HG03521 (cell line): ENCODE results near the gene IL11.
A peak's percentile ranks its signal among the peaks of the same experiment; 100 is the strongest.

ENCODE experiments used
- ATAC-seq: cut with Tn5 transposase; IDR thresholded peaks from one replicate; pipeline ENCODE4 v1.9.1; 2021; ENCODE audit warnings: mild to moderate bottlenecking, moderate library complexity; ENCODE audit not compliant: unreplicated experiment

Gene IL11

DNA sequence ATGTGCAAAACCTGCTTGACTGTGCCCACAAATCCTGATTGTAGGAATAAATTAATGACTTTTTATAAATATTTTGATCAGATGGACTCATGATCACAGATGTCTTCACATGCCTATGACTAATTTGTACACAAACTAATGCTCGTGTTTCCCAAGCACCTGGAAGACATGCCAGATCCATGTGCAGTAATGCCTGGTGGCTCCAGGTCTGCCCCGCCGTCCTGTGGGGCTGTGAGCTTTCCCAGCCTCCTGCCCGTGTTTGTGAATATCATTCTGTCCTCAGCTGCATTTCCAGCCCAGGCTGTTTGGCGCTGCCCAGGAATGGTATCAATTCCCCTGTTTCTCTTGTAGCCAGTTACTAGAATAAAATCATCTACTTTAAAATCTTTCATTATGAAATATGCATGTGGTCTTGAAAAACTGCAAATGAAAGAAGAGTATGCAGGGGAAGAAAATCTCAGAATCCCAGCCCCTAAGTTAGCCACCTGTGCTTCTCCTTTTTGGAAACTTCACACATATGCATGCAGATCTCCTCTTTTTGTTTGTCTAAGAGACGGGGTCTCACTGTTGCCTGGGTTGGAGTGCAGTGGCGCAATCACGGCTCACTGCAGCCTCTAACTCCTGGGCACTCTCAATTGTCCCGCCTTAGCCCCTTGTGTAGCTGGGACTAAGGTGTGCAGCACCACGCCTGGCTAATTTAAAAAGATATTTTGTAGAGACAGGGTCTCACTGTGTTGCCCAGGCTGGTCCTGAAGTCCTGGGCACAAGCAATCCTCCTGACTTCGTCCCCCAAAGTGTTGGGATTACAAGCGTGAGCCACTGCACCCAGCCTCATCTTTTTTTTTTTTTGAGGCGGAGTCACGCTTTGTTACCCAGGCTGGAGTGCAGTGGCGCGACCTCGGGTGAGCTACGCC is 21.7 kb upstream of the IL11 start:
- ATAC-seq, result no peak

DNA sequence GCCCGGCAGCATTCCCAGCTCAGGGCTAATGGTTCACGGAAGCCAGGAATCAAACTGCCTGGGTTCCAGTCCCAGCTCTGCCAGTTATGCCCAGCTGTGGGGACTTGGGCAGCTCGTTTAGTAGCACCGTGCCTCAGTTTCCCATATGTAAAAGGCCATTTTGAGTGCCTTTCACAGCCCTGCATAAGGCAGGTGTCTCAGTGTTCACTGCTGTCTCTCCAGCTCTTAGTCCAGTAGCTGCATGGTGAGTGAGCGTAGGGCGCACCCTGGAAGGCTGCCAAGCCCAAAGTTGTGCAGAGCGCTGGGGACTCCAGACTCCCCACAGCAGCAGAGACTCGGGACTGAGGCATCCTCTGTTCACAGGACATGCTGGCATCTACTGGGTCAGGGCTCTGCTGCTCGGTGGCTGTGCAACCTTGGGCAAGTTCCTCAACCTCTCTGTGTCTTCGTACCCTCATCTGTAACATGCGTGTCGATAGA is 21.0 kb upstream of the IL11 start:
- ATAC-seq, result no peak

DNA sequence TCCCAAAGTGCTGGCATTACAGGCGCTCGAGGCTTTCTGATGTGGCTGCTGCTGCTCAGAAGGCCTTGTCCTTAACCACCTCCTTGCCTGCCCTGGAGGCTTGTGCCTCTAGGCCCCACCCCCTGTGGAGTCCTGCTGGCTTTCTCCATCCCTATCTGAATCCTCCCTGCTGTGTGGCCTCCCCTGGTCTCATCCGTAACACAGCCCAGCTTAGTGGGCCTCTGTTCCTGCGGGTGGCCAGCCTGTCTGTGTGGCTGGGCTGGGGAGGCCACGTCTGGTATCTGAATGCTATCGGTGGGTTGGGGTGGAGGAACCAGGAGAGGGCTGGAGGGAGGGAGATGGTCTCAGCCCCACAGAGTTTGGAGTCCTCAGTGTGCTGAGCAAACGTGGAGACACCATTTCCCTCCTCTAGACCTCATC is 20.2 kb upstream of the IL11 start:
- no peak for ATAC-seq

DNA sequence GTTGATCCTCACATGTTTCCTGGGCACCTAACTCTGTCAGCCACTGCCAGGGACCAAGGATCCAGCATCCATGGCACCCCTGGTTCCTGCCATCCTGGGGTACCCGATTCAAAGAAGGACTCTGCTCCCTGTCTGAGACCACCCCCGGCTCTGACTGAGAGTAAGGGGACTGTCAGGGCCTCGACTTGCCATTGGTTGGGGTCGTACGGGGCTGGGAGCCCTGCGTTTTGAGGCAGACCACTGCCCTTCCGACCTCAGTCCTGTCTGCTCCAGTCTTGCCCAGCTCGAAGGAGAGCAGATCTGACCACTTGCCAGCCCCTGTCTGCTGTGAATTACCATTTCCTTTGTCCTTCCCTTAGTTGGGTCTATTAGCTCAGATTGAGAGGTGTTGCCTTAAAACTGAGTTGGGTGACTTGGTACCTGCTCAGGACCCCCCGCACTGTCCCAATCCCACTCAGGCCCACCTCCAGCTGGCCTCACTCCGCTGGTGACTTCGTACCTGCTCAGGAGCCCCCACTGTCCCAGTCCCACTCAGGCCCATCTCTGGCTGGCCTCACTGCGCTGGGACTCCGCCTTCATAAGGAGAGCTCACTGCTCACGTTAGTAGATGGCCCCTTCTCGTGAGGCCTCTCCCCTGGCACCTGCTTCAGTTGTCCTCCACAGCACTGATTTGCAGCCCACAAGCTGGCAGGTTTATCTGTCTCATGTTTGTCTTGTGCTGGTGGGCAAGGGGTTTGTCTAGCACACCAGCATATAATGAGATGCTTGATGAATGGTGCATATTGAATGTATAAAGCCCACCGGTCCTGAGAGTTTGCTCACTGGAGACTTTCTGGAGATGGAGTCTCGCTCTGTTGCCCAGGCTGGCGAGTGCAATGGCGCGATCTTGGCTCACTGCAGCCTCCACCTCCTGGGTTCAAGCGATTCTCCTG is 19.4 kb upstream of the IL11 start:
- ATAC-seq, result no peak

DNA sequence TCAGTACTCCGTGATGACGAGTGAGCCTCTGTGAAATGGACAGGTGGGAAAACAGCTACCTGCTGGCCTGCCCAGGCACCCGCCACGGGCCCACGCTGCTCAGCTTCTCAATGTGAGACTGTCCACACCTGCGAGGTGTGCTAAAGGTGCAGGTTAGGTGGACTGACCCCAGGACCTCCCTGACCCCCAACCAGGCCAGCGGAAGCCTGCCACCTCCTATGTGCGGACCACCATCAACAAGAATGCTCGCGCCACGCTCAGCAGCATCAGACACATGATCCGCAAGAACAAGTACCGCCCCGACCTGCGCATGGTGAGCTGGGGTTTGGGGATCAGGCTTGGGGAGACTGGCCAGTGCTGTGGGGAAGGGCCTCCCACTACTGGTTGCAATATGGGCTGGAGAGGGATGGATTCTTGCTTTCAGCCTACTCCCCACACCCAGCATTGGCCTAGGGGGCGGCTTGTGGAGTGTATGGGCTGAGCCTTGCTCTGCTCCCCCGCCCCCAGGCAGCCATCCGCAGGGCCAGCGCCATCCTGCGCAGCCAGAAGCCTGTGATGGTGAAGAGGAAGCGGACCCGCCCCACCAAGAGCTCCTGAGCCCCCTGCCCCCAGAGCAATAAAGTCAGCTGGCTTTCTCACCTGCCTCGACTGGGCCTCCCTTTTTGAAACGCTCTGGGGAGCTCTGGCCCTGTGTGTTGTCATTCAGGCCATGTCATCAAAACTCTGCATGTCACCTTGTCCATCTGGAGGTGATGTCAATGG is 17.7 kb upstream of the IL11 start:
- no peak for ATAC-seq

DNA sequence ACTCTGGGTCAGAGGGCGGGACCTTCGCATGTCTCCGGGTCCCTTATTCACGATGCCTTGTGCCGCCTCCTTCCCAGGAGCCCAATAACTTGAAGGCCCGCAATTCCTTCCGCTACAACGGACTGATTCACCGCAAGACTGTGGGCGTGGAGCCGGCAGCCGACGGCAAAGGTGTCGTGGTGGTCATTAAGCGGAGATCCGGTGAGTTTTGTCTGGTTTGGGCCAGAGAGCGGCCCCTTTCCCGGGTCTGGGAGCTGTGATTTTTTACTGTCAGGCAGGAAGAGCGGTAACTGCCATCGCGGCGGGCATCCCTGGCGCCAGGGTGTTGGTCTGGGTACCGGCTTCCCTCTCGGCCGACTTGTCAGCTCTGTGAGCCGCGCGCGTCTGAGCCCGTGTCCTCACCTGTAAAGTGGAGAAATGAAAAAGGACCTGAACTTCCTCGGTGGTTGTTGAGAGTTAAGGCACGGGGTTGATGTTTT is 16.3 kb upstream of the IL11 start:
- no peak for ATAC-seq

DNA sequence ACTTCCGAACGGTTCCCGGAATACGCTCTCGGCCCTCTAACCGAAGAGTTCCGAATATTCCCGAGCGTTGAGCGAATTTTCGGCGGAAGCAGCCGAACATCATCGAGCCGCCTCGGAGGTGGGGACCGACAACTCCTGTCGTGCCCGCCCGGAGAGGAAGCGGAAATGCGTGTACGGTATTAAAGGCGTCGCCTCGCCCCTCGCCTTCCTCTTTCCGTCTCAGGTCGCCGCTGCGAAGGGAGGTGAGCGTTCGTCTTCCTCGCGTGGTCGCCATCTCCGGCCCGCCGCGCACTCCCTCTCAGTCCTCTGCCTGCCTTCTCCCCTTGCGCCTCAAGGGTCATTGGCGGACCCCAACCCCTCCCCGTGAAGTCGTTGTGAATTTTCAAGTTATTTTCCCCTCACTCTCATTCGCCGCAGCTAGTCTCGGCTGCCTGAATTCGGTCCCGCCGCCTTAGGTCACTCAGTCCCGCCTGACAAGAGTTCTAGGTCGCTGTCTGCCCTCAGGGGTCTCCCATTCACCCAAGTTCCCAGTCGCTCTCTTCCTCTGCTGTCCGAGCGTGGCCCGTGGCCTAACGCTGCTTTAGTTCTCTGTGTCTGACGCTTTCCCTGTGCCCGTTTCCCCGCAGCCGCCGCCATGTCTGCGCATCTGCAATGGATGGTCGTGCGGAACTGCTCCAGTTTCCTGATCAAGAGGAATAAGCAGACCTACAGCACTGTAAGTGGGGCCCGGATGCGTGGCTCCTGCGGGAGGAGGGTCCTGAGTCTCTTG is 15.6 kb upstream of the IL11 start, which contains the start of gene RPL28:
Gene RPL28, plus strand, starts transcription at position 209 of the 769 bp plus-strand sequence. Its CDS starts 426 bp downstream, at position 635.
- ATAC-seq, result peak; percentile 77

DNA sequence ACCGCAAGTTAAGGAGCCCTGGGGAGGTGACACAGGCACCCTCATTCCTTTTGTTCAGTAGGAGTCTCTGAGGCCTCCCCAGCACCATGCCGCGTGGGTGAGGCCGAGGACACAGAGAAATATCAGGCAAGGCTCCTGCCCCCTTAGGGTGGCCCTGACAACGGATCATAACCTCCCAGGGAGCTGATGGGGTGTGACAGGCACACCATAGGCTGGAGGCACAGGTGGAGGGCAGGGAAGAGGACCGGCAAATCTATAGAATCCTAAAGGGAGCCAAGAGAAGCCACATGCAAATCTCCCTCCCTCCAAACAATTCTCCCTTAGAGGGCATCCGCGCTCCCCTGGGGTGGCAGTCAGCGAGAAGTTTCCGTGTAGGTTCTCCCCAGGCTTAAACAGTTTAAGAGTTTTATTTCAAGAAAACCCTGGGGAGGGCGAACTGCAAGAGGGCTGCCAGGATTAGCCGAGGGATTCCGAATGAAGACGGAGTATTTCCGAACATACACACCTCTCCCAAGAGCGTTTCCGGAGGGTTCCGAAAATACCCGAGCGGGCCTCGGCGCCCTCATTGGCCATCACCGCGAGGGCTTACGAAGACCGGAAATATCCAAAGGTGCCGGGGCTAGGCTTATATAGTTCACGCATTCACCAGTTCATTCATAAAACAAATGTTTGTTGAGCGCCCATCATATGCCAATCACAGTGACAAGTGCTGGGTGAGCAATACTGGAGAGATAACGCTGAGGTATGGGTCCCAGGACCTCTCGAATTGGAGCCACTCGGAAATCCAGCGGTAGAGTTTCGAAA is 14.9 kb upstream of the IL11 start:
- peak; percentile 40 for ATAC-seq

DNA sequence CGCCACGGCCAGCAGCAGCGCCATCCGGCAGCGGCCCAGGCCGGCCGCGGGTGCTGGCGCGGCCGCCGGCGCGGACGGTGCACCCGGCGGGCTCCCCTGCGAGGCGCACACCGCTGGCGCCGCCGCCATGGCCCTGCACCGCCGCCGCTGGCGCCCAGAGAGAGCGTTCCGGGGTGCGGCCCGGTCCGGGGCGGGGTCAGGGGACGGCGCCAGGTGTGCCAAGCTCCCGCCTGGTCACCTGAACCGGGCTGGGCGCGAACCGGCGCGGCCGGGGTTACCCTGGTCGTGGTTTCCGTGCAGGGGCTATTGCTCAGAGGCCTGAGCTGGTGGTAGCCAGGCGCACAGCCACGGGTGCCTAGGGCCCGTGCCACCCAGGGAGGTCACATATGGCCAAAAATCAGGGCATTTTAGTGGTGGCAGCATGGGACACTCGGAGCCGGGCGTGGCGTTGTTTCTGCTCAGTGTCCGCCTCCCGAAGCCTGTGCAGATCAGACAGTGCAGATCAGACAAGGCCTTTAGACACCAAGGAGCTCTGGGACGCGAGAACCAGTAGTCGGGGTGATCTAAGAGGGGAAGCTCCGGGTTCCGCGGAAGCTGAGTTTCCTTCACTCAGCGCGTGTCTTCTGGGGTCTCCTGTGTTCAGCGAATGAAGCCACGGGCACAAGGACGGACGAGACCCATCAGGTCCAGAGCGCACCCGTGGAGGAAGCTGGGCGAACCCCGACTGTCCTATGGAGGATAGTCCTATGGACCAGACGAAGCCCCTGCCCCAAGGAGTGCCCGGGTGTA is 14.1 kb upstream of the IL11 start, which contains the start of gene TMEM238:
Gene TMEM238, minus strand, starts transcription at position 162 of the 789 bp plus-strand sequence. Its CDS starts 33 bp downstream, at position 129.
- ATAC-seq, result no peak

DNA sequence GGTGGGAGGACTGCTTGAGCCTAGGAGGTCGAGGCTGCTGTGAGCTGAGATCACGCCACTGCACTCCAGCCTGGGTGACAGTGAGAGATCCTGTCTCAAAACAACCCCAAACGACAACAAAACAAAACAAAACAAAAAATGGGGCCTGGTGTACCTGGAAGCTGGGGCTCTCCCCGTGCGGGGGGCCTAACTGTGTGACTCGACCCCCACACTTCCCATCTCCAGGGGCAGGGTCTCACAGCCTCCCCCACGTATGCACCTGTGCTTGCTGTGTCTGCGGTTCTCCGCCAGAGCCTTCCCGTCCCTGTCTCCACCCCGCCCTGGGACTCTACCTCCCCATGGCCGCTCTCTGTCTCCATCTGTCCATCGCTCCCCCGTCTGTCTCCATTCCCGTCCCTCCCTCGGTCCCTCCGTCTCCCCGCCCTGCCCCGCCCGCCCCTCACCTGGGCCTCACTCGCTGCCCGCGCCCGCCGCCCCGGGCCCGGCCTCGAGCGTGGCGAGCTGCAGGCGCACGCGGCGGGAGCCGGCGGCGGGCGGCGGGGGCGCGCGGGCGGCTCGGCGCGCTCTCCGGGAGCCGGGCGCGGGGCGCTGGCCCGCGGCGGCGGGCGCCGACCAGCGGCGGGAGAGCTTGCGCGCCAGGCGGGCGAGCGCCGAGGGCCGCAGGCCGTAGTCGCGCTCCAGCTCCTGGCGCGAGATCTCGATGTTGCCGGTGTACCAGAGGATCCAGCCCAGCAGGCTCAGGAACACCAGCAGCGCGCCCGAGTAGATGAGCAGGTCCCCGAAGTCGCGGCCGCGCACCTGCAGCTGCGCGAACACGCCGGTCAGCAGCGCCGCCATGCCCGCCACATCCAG is 13.2 kb upstream of the IL11 start:
- ATAC-seq, result no peak

DNA sequence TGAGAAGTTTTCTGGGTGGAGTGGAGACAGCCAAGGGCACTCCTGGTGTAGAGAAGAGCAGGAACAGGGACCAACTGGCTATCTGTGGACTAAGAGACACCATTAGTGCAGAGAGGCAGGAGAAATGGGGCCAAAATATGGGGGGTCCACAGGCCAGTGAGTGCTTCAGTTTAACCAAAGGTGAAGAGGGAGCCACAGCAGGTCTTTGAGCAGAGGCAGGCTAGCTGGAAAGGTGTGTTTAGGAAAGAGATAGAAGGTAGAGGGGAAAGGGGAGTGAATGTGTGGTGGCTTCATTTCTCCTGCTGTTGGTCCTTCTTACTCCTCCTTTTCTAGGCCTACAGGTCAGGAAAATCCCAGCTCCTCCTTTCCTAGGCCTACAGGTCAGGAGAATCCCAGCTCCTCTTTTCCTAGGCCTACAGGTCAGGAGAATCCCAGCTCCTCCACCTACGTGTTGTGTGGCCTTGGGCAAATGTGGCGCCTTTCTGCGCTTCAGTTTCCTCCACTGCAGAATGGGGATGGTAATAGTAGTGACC is 12.3 kb upstream of the IL11 start:
- no peak for ATAC-seq

DNA sequence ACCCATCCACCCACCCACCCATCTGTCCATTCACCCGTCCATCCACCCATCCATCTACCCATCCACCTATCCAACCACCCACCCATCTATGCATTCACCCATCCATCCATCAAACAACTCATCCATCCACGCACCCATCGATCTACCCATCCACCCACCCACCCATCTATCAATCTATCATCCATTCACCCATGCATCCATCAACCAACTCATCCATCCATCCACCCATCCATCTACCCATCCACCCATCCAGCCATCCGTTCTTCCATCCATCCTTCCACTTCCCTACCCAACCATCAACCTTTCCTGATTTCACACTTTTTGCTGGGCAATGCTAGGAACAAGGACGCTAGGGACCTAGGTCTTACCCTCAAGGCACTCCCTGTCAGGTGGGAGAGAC is 11.8 kb upstream of the IL11 start:
- no peak for ATAC-seq

DNA sequence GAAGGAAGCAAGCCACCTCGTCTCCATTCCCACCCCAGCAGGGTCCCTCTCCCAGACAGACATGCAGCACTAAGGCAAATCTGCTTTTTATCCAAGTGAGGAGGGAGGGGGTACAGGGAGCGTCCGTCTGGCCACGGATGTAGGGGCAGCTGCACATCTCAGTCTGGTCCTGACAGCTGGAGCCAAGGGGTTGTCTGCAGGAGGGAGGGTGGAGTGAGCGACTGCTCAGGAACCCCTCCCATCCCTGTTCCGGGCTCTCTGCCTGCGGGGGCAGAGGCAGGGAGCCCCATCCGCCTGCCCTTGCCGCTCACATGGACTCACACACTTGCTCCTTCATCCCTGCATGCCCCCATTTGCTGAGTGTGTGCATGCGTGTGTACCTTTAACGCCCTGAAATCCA is 8.9 kb upstream of the IL11 start:
- no peak for ATAC-seq

DNA sequence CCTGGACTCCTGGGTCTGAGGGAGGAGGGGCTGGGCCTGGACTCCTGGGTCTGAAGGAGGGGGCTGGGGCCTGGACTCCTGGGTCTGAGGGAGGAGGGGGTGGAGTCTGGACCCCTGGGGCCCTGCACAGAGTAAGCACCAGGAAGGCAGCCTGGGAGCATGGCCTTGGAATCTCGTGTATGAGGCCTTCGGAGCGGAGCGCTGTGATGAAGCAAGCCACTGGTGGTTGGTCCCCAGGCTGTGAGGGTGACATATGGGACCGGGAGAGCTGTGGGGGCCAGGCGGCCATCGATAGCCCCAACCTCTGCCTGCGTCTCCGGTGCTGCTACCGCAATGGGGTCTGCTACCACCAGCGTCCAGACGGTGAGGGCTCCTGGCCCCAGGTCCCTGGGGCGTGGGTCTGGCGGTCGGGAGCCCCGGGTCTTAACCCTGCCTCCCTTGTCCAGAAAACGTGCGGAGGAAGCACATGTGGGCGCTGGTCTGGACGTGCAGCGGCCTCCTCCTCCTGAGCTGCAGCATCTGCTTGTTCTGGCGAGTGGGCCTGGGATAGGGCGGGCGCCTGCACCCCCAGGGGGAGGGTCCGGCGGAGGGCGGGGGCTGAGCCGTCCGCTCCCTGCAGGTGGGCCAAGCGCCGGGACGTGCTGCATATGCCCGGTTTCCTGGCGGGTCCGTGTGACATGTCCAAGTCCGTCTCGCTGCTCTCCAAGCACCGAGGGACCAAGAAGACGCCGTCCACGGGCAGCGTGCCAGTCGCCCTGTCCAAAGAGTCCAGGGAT is 7.3 kb upstream of the IL11 start:
- ATAC-seq, result no peak

DNA sequence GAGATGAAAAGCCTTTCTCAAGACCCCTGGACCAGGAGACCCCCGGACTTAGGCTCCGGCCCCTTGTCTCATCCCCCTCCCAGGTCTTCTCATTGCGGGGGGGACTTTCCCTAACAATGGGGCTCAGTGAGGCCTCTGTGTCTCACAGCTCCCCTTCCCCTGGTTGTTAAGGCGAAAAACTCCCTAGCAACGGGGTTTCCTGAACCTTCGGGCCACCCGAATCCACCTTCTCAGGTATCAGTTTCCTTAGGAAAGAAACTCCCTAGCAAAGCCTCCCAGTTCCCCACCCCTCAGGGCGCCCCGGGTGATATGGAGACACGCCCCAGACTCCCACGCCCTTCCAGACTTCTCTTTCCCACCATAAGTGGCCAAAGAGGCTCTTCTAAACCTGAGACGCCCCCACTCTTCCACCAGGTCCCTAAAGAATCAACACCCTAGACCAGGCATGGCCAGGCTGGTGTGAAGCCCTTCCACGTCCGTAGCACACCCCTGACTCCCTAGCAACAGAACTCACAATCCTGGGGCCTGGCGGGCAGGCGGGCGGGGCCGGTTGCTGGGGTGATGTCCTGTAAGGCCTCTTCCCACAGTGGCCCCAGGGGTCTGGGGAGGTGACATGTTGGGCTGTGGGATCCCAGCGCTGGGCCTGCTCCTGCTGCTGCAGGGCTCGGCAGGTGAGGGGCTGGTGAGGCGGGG is 6.1 kb upstream of the IL11 start, which contains the start of gene TMEM190:
Gene TMEM190, plus strand, starts transcription at position 586 of the 693 bp plus-strand sequence. Its CDS starts 28 bp downstream, at position 614.
- ATAC-seq, result no peak
